ENCODE measurements around the gene DSCAM.

The DSCAM gene

DNA sequence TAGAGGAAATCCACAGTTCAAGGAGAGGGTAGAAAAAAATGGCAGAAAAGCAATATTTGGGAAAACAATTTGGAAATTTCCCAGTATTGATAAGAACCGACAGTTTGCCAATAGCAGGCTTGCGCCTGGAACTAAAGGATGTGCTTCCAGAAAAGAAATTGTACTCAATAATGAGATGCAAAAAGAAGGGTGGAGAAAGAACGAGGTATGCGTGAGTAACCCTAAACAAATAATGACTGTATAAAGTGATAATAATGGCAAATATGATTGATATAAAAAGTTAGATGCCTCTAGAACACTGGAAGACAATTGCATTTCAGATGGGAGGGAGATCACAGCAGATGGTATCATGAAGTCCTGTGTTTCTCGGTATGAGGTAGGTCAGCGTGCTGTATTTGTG, 458.9 kb downstream of the DSCAM start:
- no peak for DNase-seq (ENCODE audit: extremely low read depth, low read depth)
- H3K4me3 ChIP-seq (replicated peaks; ENCODE audit: low read depth, low read length), result no peak overlapping the region
- TF ChIP-seq, protein P1, sequence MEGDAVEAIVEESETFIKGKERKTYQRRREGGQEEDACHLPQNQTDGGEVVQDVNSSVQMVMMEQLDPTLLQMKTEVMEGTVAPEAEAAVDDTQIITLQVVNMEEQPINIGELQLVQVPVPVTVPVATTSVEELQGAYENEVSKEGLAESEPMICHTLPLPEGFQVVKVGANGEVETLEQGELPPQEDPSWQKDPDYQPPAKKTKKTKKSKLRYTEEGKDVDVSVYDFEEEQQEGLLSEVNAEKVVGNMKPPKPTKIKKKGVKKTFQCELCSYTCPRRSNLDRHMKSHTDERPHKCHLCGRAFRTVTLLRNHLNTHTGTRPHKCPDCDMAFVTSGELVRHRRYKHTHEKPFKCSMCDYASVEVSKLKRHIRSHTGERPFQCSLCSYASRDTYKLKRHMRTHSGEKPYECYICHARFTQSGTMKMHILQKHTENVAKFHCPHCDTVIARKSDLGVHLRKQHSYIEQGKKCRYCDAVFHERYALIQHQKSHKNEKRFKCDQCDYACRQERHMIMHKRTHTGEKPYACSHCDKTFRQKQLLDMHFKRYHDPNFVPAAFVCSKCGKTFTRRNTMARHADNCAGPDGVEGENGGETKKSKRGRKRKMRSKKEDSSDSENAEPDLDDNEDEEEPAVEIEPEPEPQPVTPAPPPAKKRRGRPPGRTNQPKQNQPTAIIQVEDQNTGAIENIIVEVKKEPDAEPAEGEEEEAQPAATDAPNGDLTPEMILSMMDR (IDR thresholded peaks at IDR 0.05; ENCODE audit: low read depth, low read length, missing control alignments), result no peak

DNA sequence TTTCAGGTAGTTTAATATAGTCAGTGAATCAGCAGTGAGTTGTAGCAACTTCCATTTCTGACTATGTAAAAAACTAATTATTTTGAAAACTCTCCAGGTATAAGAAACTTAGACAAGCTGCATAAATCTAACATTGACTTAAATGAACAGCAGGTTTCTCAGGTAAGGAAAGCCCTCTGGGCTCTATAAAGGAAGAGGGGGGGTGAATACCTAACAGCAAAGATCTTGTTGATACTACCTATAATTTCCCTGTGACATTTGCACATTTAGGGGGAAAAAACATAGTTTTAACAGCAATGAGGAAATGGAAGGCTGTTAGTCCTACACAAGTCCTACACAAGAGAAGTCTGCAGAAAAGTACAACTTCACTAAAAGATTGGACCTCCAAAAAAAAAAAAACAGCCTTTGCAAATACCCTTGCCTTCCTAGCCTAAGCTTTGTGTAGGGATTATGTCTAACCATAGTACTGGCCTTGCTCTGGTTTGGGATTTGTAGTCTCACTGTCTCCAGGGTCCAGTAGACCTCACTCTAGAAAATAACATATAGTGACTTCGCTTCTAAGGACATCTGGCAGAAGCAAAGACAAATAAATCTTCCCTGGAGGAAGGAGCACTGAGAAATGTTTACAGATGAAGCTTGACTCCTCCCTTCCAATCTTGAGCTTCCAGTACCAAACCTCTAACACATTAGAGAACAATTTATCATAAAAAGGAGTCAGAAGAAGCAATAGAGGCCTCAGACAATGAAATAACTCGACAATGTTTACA, 459.8 kb downstream of the DSCAM start:
- DNase-seq (ENCODE audit: extremely low read depth, low read depth), result no peak
- no peak overlapping the region for H3K4me3 ChIP-seq (replicated peaks; ENCODE audit: low read depth, low read length)
- TF ChIP-seq, protein P1 (IDR thresholded peaks at IDR 0.05; ENCODE audit: low read depth, low read length, missing control alignments), result no peak

DNA sequence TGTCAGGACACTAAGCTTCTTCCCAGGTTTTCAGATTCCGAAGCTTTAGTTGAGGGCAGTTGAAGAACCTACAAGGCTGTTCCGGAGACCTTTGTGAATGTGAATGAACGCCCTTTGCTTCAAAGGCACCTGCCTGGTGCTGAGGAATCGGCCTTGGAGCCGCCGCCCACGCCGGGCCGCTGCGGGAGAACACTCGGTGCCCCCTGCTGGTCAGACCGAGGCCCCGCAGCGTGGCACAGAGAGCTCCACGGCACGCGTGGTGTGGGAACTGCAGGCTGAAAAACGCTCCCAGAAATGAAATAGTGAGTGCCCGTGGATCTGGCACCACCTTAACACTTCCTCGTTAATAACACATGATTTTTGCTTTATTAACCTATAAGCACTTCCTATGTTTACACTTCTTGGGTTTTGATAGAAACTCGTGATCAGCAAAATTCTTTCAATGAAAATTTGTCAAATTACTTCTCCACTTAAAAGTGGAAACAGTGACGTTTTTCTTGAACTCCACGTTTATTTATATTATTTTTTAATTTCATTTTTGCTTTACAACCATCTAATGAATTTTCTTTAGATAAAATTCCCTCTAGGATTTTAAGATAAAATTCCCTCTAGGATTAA, 460.6 kb downstream of the DSCAM start:
- H3K4me3 ChIP-seq (replicated peaks; ENCODE audit: low read depth, low read length), result no peak overlapping the region
- no peak for DNase-seq (ENCODE audit: extremely low read depth, low read depth)
- TF ChIP-seq, protein P1 (IDR thresholded peaks at IDR 0.05; ENCODE audit: low read depth, low read length, missing control alignments), result peak; percentile 34

DNA sequence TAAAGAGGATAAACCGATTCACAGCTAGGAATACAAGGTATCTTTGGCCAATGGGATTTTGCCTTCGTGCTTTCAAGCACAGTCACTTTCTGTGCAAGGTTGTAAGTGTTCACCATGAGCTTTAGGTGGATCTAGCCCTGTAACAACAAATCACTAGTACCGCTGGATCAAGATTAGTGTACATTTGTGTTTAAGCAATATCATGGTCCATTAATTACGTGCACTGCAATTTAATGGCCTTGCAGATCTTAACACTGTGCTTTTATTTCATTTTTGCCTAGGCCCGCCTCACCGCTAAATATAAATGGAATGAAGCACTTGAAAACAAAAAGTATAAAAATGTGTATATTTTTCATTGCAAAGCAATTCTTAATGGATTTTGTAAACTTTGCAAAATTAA, 461.1 kb downstream of the DSCAM start:
- TF ChIP-seq, protein P1 (IDR thresholded peaks at IDR 0.05; ENCODE audit: low read depth, low read length, missing control alignments), result no peak
- DNase-seq (ENCODE audit: extremely low read depth, low read depth), result no peak
- no peak overlapping the region for H3K4me3 ChIP-seq (replicated peaks; ENCODE audit: low read depth, low read length)

DNA sequence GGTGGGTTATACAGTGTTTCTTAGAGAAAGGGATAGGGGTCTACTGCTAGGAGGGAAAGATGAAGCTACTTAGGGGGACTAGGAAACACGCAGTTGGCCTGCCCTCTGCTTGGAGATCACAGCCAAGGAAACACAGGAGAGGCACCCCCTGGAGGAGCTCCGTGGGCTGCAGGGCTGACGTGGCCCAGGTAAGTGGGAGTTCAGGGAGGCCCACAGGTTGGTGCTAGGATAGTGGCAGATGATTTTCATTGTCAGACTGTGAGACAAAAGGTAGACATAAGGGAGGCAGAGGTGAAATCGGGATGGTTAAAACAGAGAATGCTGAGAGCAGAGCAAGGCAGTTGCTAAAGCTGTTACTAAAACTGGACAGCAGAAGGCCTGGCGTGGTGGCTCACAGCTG, 463.0 kb downstream of the DSCAM start:
- H3K4me3 ChIP-seq (replicated peaks; ENCODE audit: low read depth, low read length), result no peak overlapping the region
- TF ChIP-seq, protein P1 (IDR thresholded peaks at IDR 0.05; ENCODE audit: low read depth, low read length, missing control alignments), result no peak
- no peak for DNase-seq (ENCODE audit: extremely low read depth, low read depth)

DNA sequence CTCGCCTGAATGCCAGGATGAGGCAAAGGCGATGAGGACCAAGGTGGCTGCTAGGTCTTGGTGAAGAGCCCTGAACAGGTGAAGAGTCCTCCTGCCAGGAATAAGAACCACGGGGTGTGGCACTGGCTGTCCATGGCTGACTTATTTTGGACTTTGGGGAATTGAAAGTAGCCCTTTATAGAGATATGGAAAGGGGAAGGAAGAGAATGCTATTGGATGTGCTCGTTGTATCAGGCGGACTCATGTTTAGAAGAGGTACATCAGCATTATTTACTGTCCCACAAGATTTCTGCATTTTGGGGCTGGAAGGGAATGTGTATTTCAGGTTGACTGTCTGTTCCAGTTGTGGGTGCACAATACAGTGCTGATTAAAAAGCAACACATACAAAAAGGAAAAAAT, 465.8 kb downstream of the DSCAM start:
- TF ChIP-seq, protein P1 (IDR thresholded peaks at IDR 0.05; ENCODE audit: low read depth, low read length, missing control alignments), result no peak
- no peak overlapping the region for H3K4me3 ChIP-seq (replicated peaks; ENCODE audit: low read depth, low read length)
- DNase-seq (ENCODE audit: extremely low read depth, low read depth), result no peak
